CD4-positive, alpha-beta T cell treated with Interleukin-15 for 4 hours (primary cell): Measurements from ENCODE around the gene LITAF.
"Not testable (repeated sequence)": the region's sequence is repeated elsewhere in the genome, so short reads cannot be mapped to it uniquely, and the experiment has no call there.

Experiments used
- DNase-seq: peaks from one replicate; pipeline ENCODE4 v3.0.0-alpha.2; 2020; ENCODE audit warnings: low spot score

The LITAF gene

DNA sequence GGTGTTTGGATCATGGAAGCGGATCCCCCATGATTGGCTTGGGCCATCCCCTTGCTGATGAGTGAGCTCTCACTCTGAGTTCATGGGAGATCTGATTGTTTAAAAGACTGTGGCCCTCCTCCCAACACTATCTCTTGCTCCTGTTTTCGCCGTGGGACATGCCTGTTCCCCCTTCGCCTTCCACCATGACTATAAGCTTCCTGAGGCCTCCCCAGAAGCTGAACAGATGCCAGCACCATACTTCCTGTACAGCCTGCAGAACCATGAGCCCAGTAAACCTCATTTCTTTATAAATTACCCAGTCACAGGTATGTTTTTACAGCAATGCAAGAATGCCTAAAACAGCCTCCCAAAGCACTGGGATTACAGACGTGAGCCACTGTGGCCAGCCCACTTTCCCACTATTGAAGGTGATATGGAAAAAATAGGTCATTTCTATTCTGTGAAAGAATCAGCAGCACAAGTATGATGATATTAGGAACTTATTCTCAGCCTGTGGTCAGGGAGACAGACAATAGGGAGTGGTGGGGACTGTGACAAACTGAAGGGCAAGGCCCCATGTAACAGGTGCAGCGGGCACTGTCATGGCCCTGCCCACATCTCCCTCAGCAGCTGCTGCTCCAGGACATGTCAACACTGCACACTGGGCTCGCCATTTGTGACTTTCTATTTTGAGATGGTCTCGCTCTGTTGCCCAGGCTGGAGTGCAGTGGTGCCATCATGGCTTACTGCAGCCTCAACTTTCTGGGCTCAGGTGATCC is 33.7 kb upstream of the LITAF start:
- DNase-seq: no peak

DNA sequence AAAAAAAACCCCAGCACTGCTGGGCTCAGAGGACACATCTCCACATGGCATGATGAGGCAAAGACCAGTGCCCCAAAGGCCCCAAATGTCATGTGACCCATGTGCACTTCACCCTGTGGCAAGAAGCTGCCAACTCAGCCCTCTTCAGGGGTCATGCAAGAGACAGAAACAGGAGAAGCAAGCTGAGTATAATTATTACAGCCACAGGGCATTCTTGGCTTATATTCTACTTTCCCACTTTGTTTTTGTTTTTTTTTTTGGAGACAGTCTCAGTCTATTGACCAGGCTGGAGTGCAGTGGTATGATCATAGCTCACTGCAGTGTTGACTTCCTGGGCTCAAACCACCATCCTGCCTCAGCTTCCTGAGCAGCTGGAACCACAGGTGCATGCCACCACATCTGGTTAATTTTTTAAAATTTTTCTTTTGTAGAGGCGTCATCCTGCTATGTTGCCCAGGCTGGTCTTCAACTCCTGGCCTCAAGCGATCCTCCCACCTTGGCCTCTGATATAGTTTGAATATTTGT is 32.7 kb upstream of the LITAF start:
- peak; percentile 39 for DNase-seq

DNA sequence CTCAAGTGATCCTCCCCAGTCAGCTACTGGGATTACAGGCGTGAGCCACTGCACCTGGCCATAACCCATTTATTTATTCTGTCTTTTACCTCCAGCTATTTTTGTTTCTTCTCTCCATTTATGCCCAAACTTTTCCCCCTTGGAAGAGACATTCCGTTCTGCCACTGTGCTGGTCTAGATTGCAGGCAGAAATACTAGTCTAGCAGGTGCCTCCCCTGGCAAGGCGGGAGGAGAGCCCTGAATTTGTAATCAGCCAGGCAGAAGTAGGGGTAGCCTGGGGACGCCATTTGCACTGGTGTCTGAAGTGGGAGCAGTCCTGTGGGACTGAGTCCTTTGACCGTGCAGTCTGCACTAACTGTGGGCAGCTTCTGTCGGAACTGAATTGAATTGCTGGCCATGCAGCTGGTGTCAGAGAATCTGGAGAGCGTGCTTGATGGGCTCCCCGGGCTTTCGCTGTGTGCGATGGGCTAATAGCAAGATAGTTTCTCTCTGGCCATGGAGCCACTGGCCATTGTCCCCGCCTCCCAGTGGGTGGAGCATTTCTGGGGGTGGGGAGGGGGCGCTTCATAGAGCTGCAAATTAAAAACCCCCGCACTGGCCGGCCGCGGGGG is 31.5 kb upstream of the LITAF start:
- DNase-seq: no peak

DNA sequence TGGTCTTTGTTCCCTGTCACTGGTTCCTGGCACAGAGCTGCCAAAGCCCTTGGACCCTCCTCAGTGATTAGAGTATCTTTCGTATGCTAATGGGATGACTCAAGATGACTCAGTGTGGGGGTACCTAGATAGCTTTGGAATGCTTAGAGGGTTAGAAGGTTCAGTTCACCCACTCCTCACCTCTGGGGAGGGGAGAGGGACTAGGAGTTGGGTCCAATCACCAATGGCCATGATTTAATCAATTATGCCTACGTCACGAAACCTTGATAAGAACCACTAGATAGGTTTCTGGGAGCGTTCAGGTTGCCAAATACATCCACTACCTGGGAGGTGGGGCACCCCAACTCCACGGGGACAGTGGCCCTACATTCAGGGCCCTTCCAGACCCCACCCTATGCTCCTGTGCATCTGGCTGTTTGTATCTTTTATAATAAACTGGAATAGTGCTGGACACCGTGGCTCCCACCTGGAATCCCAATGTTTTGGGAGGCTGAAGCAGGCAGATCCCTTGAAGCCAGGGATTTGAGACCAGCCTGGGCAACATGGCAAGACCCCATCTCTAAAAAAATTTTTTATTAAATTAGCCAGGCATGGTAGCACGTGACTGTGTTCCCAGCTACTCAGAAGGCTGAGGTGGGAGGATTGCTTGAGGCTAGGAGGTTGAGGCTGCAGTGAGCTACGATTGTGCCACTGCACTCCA is 29.2 kb upstream of the LITAF start:
- no peak for DNase-seq

DNA sequence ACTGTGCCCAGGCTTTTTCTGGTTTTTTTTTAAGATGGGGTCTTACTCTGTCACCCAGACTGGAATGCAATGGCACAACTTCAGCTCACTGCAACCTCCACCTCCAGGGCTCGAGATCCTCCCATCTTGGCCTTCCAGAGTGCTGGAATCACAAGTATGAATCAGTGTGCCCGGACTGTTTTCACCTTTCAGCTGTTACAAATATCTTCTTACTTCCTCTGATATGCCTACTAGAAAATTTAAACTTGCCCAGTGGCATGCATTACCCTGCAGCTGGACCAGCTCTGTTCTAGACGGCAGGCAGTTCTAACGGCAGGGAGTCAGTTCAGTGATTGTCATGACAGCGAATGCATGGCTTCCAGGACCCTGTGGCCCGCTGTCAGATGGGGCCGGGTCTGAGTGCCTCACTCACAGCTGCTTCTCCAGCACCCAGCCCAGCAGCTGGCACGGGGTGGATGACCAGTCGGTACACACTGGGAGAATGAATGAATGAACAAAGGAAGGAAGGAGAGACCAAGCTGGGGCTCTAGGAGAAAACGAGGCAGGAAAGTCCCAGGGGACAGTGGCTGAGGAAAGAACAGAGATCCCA is 28.0 kb upstream of the LITAF start:
- no peak for DNase-seq

DNA sequence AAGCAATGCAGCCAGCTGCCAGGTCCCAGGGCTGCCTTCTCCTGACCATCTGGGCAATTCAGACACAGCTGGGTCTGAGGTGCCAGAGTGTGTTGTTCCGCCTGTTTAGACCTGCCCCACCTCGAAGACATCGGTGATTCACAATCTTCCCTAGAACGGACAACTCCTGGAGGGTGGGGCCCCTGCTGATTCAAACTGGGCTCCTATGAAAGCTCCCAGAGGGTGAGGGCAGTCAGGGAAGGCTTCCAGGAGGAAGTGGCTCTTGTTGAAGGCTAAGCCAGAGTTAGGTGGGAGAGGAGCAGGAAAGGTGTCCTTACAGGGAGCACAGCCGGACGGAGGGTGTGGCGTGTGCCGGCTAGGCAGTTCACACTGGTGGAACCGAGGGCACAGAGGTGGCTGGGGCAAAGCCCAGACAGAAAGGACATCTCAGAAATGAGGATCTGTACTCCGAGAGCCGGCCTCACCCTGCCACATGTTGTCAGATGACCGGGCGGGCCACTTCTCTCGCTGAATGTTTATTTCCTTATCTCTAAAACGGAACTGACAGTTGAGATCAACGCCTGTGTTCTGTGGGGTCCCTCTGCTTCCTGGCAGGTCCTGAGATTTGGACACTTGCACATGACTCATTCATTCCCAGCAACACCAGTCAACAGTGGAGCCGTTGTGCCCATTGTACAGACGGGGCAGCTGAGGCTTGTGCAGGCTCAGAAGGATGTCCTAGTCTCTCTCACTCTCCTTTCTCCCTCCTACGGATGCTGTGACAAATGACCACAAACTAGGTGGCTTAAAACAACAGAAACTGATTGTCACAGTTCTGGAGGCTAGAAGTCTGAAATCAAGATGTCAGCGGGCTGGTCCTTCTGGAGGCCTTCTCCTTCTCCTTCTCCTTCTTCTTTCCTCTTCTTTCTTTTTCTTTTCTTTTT is 26.9 kb upstream of the LITAF start:
- DNase-seq: no peak

DNA sequence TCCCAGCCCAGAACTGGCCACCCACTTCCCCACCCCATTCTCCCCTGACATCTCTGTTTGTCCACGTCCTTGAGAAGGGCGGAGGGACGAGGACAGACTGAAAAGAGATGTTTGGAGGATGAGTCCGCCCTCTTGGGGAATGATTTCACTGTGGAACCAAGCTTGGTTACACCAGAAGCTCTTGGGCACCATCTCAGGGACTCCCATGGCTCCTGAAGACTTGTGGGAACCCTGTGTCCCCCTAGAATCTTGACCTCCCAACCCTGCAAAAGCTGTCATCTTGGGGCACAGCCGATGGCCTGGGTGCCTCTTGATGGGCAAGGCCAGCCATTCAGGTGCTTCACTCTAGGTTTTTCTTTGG is 25.9 kb upstream of the LITAF start:
- DNase-seq: no peak

DNA sequence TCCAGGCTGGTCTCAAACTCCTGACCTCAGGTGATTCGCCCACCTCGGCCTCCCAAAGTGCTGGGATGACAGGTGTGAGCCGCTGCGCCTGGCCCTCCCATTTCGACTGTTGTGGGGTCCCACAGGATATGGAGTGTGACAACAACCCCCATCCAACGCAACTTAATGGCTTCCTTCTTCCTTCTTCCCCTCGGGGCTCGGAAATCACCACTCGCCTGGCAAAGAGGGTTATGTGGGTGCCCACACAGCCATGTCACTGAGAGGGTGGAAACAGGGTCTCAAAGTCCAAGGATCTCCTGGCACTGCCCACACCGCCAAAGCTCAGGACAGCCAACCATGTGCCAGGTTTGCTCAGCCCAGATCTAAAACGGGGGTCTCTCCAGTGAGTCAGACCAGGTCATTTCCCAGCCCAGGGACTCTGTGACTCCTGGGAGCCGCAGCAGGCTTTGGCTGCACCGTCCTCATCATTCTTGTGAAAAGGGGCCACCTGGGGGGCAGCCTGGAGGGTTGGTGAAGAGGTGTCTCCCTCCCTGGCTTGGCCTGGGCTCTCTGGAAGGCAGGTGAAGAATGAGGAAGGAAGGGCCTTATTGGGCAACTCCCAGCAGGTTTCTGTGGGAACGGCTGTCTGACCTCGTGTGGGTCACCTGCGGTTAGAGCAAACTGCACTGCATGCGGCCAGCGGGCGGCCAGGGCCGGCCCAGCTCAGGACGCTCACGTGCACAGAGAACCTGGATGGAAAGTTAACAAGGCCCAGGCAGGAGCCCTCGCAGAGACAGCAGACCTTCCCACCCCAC is 25.3 kb upstream of the LITAF start:
- no peak for DNase-seq

DNA sequence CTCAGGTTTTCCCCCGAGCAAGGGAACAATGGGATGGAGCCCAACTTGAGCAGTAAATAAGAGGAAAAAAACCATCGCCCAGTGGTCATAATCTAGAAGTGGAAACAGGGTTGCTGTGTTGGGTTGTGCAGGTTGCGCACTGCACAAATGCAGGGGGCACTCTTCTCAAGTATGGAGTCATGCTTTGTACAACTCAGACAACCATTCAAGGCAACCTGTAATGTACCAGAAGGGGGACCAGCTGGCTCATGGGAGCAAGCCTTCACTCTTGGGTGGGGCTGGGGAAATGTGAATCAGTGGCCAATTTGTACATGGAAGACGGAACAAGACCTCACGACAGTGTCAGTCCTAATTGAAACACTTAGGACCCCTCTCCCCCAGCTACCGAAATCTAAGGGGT is 23.9 kb upstream of the LITAF start:
- no peak for DNase-seq

DNA sequence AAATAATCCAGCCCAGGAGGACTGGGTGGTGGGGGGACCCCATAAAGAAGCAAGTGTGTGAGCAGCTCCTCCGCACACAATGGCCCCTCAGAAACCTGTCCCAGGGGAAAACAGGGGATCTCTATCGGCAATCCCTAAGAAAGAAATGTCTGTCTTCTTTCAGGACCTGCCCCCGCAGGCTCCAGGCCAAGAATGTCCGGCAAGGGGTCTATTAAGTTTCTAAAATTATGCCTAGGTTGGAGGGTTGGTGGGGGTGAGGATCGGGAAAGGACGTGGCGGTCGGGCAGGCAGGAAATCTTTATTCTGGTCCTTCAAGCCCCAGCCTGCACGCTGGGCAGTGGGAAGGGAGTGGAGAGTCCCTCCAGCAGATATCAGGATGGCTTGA is 23.4 kb upstream of the LITAF start:
- DNase-seq: no peak

DNA sequence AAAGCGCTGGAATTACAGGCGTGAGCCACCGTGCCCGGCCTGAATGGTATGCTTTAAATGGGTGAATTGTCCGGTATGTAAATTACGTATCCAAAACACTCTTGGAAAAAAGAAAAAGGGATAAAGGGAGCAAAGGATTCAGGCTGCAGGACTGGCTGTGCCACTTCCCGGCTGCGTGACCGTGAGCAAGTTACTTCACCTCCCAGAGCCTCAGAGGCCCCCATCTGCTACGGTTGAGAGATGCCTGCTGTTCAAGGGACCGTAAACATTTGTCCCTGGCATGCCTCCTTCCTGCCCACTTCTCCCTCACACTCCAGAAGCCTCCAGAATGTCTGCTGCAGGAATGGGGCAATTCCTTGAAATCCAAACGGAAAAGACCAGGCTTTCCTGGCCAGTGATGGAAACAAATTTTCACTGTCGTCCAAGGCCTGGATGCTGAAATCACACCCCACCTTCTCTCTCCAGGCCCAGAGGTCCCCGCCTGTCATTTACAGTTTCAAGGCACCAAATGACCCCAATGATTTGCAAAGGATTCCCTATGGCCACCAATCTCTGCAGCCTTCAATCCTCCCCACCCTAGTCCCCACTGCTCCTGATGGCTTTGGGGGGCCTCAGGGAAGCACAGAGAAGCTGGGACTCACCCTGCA is 22.9 kb upstream of the LITAF start:
- no peak for DNase-seq

DNA sequence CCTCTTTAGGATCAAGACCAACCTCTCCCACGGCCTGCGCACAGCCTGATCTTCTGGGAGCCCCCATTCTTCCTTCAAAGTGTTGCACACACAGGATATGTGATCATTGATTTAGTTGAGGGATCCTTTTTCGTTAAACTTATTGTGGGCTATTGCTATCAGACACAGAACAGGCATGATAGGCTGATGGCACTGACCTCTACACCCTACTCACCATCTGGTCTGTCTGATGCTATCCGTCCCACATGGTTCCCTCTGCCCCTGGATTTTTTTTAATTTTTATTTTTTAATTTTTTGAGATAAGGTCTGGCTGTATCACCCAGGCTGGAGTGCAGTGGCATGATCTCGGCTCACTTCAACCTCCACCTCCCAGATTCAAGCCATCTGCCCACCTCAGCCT is 19.2 kb upstream of the LITAF start:
- DNase-seq: no peak

DNA sequence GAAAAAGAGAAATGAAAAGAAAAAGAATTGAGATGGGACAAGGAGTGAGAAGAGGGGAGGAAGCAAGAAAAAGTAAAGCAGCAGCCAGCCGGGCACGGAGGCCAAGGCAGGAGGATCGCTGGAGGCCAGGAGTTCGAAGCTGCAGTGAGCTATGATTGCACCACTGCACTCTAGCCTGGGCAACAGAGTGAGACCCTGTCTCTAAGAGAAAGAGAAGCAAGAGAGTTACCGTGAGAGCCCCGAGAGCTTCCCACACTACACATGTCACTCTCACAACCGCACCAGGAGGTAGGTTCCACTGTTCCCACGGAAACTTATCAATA is 18.8 kb upstream of the LITAF start:
- no peak for DNase-seq

DNA sequence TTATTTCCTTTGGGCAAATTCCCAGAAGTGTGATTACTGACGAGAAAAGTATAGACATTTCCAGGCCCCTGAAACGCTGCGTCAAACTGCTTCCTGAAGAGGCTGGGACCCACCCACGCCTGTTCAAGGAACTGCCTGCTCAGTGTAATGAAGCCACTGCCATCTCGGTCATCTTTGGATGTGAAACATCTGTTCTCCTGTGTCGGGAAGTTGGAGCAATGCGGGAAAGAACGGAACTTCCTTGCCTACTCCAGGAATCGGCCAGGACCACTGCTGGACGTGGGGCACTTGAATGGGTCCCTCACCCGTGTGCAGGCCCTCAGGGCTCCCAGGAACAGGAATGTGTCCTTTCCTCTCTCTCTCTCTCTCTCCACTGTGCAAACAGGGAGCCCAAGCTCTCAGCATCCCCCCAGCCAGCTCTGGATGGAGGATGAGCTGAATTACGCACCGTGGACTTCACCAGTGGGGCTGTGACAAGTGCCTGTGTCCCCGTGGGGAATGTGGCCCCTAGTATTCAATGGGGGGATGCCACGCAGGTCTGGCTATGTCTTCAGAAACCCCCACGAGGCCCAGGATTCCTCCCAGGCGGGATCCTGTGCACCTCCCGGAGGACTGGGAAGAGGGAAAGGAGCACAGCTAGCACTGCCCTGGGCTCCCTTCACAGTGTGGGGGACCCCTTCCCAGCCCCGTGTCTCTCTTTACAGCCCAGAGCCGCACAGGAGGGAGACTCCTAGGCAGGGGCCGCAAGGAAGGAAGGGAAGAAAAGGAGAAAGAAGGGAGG is 18.3 kb upstream of the LITAF start:
- DNase-seq: no peak

DNA sequence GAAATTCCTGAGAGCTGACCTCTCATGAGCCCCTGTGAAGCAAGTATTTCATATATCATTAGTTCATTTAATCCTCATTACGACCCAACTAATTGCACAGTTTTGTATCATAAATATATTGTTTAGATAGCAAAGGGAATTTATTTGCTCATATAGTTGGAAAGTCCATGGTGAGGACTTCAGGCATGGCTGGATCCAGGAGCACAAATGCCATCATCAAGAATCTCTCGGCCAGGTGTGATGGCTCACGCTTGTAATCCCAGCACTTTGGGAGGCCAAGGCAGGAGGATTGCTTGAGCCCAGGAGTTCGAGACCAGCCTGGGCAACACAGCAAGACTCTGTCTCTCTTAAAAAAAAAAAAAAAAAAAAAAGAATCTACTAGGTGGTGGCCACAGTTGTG is 17.6 kb upstream of the LITAF start:
- DNase-seq: not testable (repeated sequence)

DNA sequence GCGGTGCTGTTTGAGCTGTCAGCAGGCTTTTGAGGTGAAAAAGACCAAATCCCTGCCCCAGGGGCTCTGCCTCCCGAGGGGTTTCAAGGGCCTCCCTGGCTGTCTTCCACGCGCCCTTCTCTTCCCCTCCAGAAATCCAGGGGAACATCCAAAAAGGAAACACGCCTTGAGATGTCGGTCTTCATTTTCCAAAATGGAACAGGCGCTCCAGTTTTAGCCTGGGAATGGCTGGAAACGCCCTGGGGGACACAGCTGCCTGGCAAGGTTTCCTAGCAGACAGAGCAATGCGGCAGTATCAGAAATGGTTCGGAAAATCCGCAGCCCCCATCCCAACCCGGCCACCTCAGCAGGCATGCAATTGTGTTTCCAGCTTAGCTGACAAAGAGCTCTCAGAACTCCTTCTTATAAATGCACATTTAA is 16.6 kb upstream of the LITAF start:
- DNase-seq: no peak

DNA sequence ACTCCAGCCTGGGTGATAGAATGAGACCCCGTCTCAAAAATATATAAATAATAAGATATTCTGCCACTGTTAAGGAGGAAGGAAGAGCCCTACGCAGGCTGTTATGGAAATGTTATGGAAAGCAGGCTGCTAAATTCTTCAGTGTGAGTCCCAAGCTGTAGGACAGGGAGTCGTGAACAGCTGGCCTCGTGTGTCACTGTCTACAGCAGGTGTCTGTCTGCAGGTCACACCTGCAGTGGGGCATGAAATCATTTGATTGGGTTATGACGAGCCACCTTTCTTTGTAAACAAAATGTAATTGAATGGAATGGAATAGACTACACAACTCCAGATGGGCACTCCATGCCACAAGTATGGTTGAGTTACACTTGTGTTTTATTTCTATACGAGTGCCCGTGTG is 15.6 kb upstream of the LITAF start:
- no peak for DNase-seq

DNA sequence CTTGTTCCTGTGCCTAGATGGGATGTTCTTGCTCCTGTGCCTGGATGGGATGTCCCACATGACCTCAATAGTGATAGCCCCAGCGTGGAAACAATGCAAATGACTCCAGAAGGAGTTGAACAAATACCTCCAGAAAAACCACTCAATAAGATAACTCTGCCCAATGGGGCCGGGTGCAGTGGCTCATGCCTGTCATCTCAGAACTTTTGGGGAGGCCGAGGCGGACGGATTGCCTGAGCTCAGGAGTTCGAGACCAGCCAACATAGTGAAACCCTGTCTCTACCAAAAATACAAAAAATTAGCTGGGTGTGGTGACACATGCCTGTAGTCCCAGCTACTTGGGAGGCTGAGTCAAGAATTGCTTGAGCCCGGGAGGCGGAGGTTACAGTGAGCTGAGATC is 15.2 kb upstream of the LITAF start:
- DNase-seq: no peak

DNA sequence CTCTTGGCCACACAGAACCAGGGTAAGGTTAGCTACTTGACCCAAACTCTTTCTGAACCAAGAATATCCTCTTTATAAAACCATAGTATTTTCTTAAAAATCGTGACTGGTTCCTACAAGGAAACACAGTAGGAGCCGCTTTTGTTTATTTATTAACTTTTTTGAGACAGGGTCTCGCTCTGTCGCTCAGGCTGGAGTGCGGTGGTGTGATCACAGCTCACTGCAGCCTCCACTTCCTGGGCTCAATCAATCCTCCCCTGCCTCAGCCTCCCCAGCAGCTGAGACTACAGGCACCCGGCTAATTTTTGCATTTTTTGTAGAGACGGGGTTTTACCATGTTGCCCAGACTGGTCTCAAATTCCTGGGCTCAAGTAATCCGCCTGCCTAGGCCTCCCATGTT is 14.7 kb upstream of the LITAF start:
- no peak for DNase-seq

DNA sequence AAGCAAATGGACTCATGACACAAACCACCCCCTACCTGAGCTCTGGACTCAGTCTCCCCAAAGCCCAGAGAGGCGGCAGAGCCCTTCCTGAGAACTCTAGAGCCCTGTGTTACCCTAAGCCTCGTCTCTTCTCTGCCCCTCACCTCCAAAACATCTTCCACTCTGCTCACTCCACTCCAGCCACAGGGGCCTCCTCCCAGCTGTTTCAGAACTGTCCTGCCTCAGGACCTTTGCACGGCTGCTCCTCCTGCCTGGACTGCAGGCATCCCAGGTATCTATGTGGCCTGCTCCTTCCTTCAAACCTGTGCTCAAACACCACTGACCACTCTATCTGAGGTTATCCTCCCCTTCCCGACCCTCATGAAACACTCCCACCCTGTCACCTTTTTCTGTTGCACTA is 12.9 kb upstream of the LITAF start:
- DNase-seq: no peak
